ENCODE data around the gene ZNF813.
"Not testable (repeated sequence)": the region's sequence is repeated elsewhere in the genome, so short reads cannot be mapped to it uniquely, and the experiment has no call there.

The ZNF813 gene

GRCh38 chr19:53467485-53468262 is at the start of gene ZNF813:
Gene ZNF813, plus strand, starts transcription at chr19:53467733. Its CDS starts 16,090 bp downstream, at chr19:53483823.
- H3K4me2 ChIP-seq (ENCODE audit: low read length), result peak within 1 kb of the TSS; percentile 33
- H3K27me3 ChIP-seq (ENCODE audit: low read depth, low read length), result no peaks in the 10 kb centered on the region
- H3K4me3 ChIP-seq (ENCODE audit: low read length), result peak within 1 kb of the TSS; percentile 76
- H4K20me1 ChIP-seq (ENCODE audit: insufficient read depth, low read length), result no peaks in the 10 kb centered on the region
- H2AFZ ChIP-seq (ENCODE audit: low read depth, low read length), result no peak within 1 kb of the TSS
- TF ChIP-seq CTCF (IDR thresholded peaks at IDR 0.05; ENCODE audit: low read depth, low read length) (no peak), EZH2phosphoT487 (IDR thresholded peaks at IDR 0.05; ENCODE audit: low read depth) (no peak)
- H3K9ac ChIP-seq (ENCODE audit: low read length), result peak within 1 kb of the TSS; percentile 29; the same call in 1 of the 2 replicates
- no peaks in the 10 kb centered on the region for H3K36me3 ChIP-seq (replicated peaks; ENCODE audit: low read depth, low read length)
- no peak within 1 kb of the TSS for H3K27ac ChIP-seq (ENCODE audit: low read length)
- 0 out of 2 replicates have a peak, but pooled peaks cover 5% of the 10 kb centered on the region for H3K9me3 ChIP-seq (ENCODE audit: insufficient read depth, low read length)
- H3K4me1 ChIP-seq (ENCODE audit: low read length), result no peaks in the 10 kb centered on the region
- H3K79me2 ChIP-seq (ENCODE audit: low read length), result no peaks in the 10 kb centered on the region

GRCh38 chr19:53420520-53421315 is 46.8 kb upstream of the ZNF813 start:
- H3K36me3 ChIP-seq (replicated peaks; ENCODE audit: low read depth, low read length); H3K4me2 ChIP-seq (ENCODE audit: low read length); H3K9me3 ChIP-seq (ENCODE audit: insufficient read depth, low read length); H3K4me1 ChIP-seq (ENCODE audit: low read length); H3K4me3 ChIP-seq (ENCODE audit: low read length); H3K27me3 ChIP-seq (ENCODE audit: low read depth, low read length); H2AFZ ChIP-seq (ENCODE audit: low read depth, low read length); H4K20me1 ChIP-seq (ENCODE audit: insufficient read depth, low read length); H3K9ac ChIP-seq (ENCODE audit: low read length); H3K27ac ChIP-seq (ENCODE audit: low read length); H3K79me2 ChIP-seq (ENCODE audit: low read length): not testable (repeated sequence)

GRCh38 chr19:53422551-53422950 is 45.0 kb upstream of the ZNF813 start:
- H2AFZ ChIP-seq (ENCODE audit: low read depth, low read length), result no peak overlapping the region
- no peak overlapping the region for H3K9ac ChIP-seq (ENCODE audit: low read length)
- H3K27ac ChIP-seq (ENCODE audit: low read length), result no peak overlapping the region
- H3K9me3 ChIP-seq (ENCODE audit: insufficient read depth, low read length), result 0 out of 2 replicates have a peak, but pooled peaks cover 3% of the 10 kb centered on the region
- no peaks in the 10 kb centered on the region for H3K79me2 ChIP-seq (ENCODE audit: low read length)
- no peaks in the 10 kb centered on the region for H3K4me1 ChIP-seq (ENCODE audit: low read length)
- no peak overlapping the region for H3K4me2 ChIP-seq (ENCODE audit: low read length)
- H3K4me3 ChIP-seq (ENCODE audit: low read length), result no peak overlapping the region
- H3K27me3 ChIP-seq (ENCODE audit: low read depth, low read length), result no peaks in the 10 kb centered on the region
- no peaks in the 10 kb centered on the region for H4K20me1 ChIP-seq (ENCODE audit: insufficient read depth, low read length)
- TF ChIP-seq CTCF (IDR thresholded peaks at IDR 0.05; ENCODE audit: low read depth, low read length), result no peak
- TF ChIP-seq EZH2phosphoT487 (IDR thresholded peaks at IDR 0.05; ENCODE audit: low read depth), result no peak
- H3K36me3 ChIP-seq (replicated peaks; ENCODE audit: low read depth, low read length), result peaks cover 3% of the 10 kb centered on the region

GRCh38 chr19:53423074-53423473 is 44.5 kb upstream of the ZNF813 start:
- not testable (repeated sequence) for H3K4me1 ChIP-seq (ENCODE audit: low read length); H4K20me1 ChIP-seq (ENCODE audit: insufficient read depth, low read length); H2AFZ ChIP-seq (ENCODE audit: low read depth, low read length); H3K36me3 ChIP-seq (replicated peaks; ENCODE audit: low read depth, low read length); H3K9me3 ChIP-seq (ENCODE audit: insufficient read depth, low read length); H3K4me3 ChIP-seq (ENCODE audit: low read length); H3K27ac ChIP-seq (ENCODE audit: low read length); H3K4me2 ChIP-seq (ENCODE audit: low read length); H3K27me3 ChIP-seq (ENCODE audit: low read depth, low read length); H3K79me2 ChIP-seq (ENCODE audit: low read length); H3K9ac ChIP-seq (ENCODE audit: low read length)

GRCh38 chr19:53423680-53424079 is 43.9 kb upstream of the ZNF813 start:
- not testable (repeated sequence) for H3K9me3 ChIP-seq (ENCODE audit: insufficient read depth, low read length)

More at GRCh38 chr19:53423680-53424079, 43.9 kb upstream of the ZNF813 start:
- not testable (repeated sequence) for H3K4me3 ChIP-seq (ENCODE audit: low read length); H2AFZ ChIP-seq (ENCODE audit: low read depth, low read length); H3K9ac ChIP-seq (ENCODE audit: low read length); H3K27me3 ChIP-seq (ENCODE audit: low read depth, low read length); H3K4me2 ChIP-seq (ENCODE audit: low read length); H4K20me1 ChIP-seq (ENCODE audit: insufficient read depth, low read length); H3K4me1 ChIP-seq (ENCODE audit: low read length); H3K27ac ChIP-seq (ENCODE audit: low read length); H3K79me2 ChIP-seq (ENCODE audit: low read length); H3K36me3 ChIP-seq (replicated peaks; ENCODE audit: low read depth, low read length)
